ENCODE measurements around the gene ZNF778.

ZNF778 gene

GRCh38 chr16:89275837-89276720, 58.6 kb downstream of the ZNF778 start:
- H3K27me3 Mint-ChIP-seq: no peaks in the 10 kb centered on the region
- DNase-seq (no peak), ATAC-seq (peak; percentile 6)
- no peaks in the 10 kb centered on the region for H3K4me1 Mint-ChIP-seq
- no peaks in the 10 kb centered on the region for H3K9me3 Mint-ChIP-seq
- no peak overlapping the region for H3K27ac Mint-ChIP-seq
- H3K4me3 Mint-ChIP-seq: no peak overlapping the region
- peaks cover 38% of the 10 kb centered on the region for H3K36me3 Mint-ChIP-seq (ENCODE audit: low read depth)

- Mint-ChIP-seq H3K9me3 (no peaks in the 10 kb centered on the region), H3K27me3 (no peaks in the 10 kb centered on the region), H3K4me3 (no peak overlapping the region), H3K36me3 (ENCODE audit: low read depth) (peaks cover 30% of the 10 kb centered on the region), H3K27ac (peak overlapping the region; percentile 45), H3K4me1 (no peaks in the 10 kb centered on the region)
- DNase-seq (no peak), ATAC-seq (no peak)
Observed at GRCh38 chr16:89277049-89277448, 59.5 kb downstream of the ZNF778 start.

- H3K9me3 Mint-ChIP-seq: no peaks in the 10 kb centered on the region
- H3K4me1 Mint-ChIP-seq: no peaks in the 10 kb centered on the region
- peaks cover 26% of the 10 kb centered on the region for H3K36me3 Mint-ChIP-seq (ENCODE audit: low read depth)
- peak overlapping the region; percentile 45 for H3K27ac Mint-ChIP-seq
- H3K27me3 Mint-ChIP-seq: no peaks in the 10 kb centered on the region
- ATAC-seq (no peak), DNase-seq (no peak)
- no peak overlapping the region for H3K4me3 Mint-ChIP-seq
Observed at GRCh38 chr16:89277641-89278341, 60.3 kb downstream of the ZNF778 start.

GRCh38 chr16:89278441-89279240, 61.1 kb downstream of the ZNF778 start:
- Mint-ChIP-seq H3K36me3 (ENCODE audit: low read depth) (peaks cover 22% of the 10 kb centered on the region), H3K27ac (no peak overlapping the region), H3K27me3 (no peaks in the 10 kb centered on the region), H3K4me3 (no peak overlapping the region), H3K9me3 (no peaks in the 10 kb centered on the region), H3K4me1 (no peaks in the 10 kb centered on the region)
- DNase-seq (no peak), ATAC-seq (no peak)

- H3K36me3 Mint-ChIP-seq (ENCODE audit: low read depth): peaks cover 20% of the 10 kb centered on the region
- H3K9me3 Mint-ChIP-seq: no peaks in the 10 kb centered on the region
- no peak for ATAC-seq
Observed at GRCh38 chr16:89279666-89280481, 62.4 kb downstream of the ZNF778 start.

GRCh38 chr16:89280546-89281188, 63.2 kb downstream of the ZNF778 start:
- no peak overlapping the region for H3K27ac Mint-ChIP-seq
- no peaks in the 10 kb centered on the region for H3K9me3 Mint-ChIP-seq
- no peak for DNase-seq
- ATAC-seq: no peak
- peaks cover 18% of the 10 kb centered on the region for H3K36me3 Mint-ChIP-seq (ENCODE audit: low read depth)
- no peaks in the 10 kb centered on the region for H3K4me1 Mint-ChIP-seq
- H3K27me3 Mint-ChIP-seq: no peaks in the 10 kb centered on the region
- no peak overlapping the region for H3K4me3 Mint-ChIP-seq

More at GRCh38 chr16:89279666-89280481, 62.4 kb downstream of the ZNF778 start:
- no peaks in the 10 kb centered on the region for H3K4me1 Mint-ChIP-seq
- H3K27me3 Mint-ChIP-seq: no peaks in the 10 kb centered on the region
- no peak overlapping the region for H3K27ac Mint-ChIP-seq
- no peak for DNase-seq
- no peak overlapping the region for H3K4me3 Mint-ChIP-seq

- H3K27me3 Mint-ChIP-seq: no peaks in the 10 kb centered on the region
- DNase-seq: no peak
- H3K27ac Mint-ChIP-seq: no peak overlapping the region
- no peak overlapping the region for H3K4me3 Mint-ChIP-seq
- H3K9me3 Mint-ChIP-seq: no peaks in the 10 kb centered on the region
- no peaks in the 10 kb centered on the region for H3K4me1 Mint-ChIP-seq
- ATAC-seq: no peak
- peaks cover 15% of the 10 kb centered on the region for H3K36me3 Mint-ChIP-seq (ENCODE audit: low read depth)
Observed at GRCh38 chr16:89281189-89281577, 63.7 kb downstream of the ZNF778 start.

GRCh38 chr16:89281829-89282228, 64.3 kb downstream of the ZNF778 start:
- DNase-seq: no peak
- no peaks in the 10 kb centered on the region for H3K9me3 Mint-ChIP-seq
- no peak overlapping the region for H3K27ac Mint-ChIP-seq
- peaks cover 16% of the 10 kb centered on the region for H3K36me3 Mint-ChIP-seq (ENCODE audit: low read depth)
- ATAC-seq: no peak
- H3K27me3 Mint-ChIP-seq: no peaks in the 10 kb centered on the region
- H3K4me3 Mint-ChIP-seq: no peak overlapping the region
- no peaks in the 10 kb centered on the region for H3K4me1 Mint-ChIP-seq

- no peak overlapping the region for H3K4me3 Mint-ChIP-seq
- ATAC-seq: no peak
- no peaks in the 10 kb centered on the region for H3K9me3 Mint-ChIP-seq
- DNase-seq: no peak
- no peak overlapping the region for H3K27ac Mint-ChIP-seq
- peaks cover 14% of the 10 kb centered on the region for H3K36me3 Mint-ChIP-seq (ENCODE audit: low read depth)
- no peaks in the 10 kb centered on the region for H3K4me1 Mint-ChIP-seq
- H3K27me3 Mint-ChIP-seq: no peaks in the 10 kb centered on the region
Observed at GRCh38 chr16:89282523-89282922, 65.0 kb downstream of the ZNF778 start.

- ATAC-seq (no peak), DNase-seq (no peak)
Observed at GRCh38 chr16:89283449-89283848, 65.9 kb downstream of the ZNF778 start.

GRCh38 chr16:89285381-89285780, 67.9 kb downstream of the ZNF778 start:
- Mint-ChIP-seq H3K27me3 (no peaks in the 10 kb centered on the region), H3K27ac (no peak overlapping the region), H3K4me3 (no peak overlapping the region), H3K36me3 (ENCODE audit: low read depth) (peaks cover 25% of the 10 kb centered on the region), H3K9me3 (no peaks in the 10 kb centered on the region), H3K4me1 (peaks cover 2% of the 10 kb centered on the region)
- ATAC-seq (no peak), DNase-seq (no peak)

More at GRCh38 chr16:89283449-89283848, 65.9 kb downstream of the ZNF778 start:
- Mint-ChIP-seq H3K4me1 (no peaks in the 10 kb centered on the region), H3K27ac (no peak overlapping the region), H3K36me3 (ENCODE audit: low read depth) (peaks cover 20% of the 10 kb centered on the region), H3K9me3 (no peaks in the 10 kb centered on the region), H3K4me3 (no peak overlapping the region), H3K27me3 (no peaks in the 10 kb centered on the region)

- no peak for ATAC-seq
Observed at GRCh38 chr16:89286096-89286495, 68.6 kb downstream of the ZNF778 start.

More at GRCh38 chr16:89286096-89286495, 68.6 kb downstream of the ZNF778 start:
- H3K27me3 Mint-ChIP-seq: no peaks in the 10 kb centered on the region
- H3K9me3 Mint-ChIP-seq: no peaks in the 10 kb centered on the region
- no peak overlapping the region for H3K27ac Mint-ChIP-seq
- no peak overlapping the region for H3K4me3 Mint-ChIP-seq
- H3K36me3 Mint-ChIP-seq (ENCODE audit: low read depth): peaks cover 24% of the 10 kb centered on the region
- DNase-seq: no peak
- H3K4me1 Mint-ChIP-seq: peaks cover 4% of the 10 kb centered on the region

All from activated naive CD8-positive, alpha-beta T cell treated with anti-CD3 and anti-CD28 coated beads, Interleukin-2, amount 50 U/mL, for 24 hours (primary cell).